DND-41 (cell line): ENCODE data around the gene PIK3C2B.

ENCODE experiments used
- EZH2 ChIP-seq: IDR thresholded peaks from 3 replicates; pipeline ENCODE4 v1.6.1; 2012; ENCODE audit warnings: borderline replicate concordance, low read depth, mild to moderate bottlenecking, moderate library complexity, low read length, inconsistent platforms; ENCODE audit not compliant: severe bottlenecking
- TF ChIP-seq, protein P1 (sequence below): IDR thresholded peaks from 2 replicates; pipeline ENCODE4 v1.5.1; 2012; ENCODE audit warnings: borderline replicate concordance, low read length, moderate library complexity, mild to moderate bottlenecking; ENCODE audit not compliant: poor library complexity, severe bottlenecking; ENCODE audit errors: extremely low read depth

- TF ChIP-seq, protein P1, sequence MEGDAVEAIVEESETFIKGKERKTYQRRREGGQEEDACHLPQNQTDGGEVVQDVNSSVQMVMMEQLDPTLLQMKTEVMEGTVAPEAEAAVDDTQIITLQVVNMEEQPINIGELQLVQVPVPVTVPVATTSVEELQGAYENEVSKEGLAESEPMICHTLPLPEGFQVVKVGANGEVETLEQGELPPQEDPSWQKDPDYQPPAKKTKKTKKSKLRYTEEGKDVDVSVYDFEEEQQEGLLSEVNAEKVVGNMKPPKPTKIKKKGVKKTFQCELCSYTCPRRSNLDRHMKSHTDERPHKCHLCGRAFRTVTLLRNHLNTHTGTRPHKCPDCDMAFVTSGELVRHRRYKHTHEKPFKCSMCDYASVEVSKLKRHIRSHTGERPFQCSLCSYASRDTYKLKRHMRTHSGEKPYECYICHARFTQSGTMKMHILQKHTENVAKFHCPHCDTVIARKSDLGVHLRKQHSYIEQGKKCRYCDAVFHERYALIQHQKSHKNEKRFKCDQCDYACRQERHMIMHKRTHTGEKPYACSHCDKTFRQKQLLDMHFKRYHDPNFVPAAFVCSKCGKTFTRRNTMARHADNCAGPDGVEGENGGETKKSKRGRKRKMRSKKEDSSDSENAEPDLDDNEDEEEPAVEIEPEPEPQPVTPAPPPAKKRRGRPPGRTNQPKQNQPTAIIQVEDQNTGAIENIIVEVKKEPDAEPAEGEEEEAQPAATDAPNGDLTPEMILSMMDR: no peak
- no peak for TF ChIP-seq EZH2
Measured at GRCh38 chr1:204503913-204504519, 9.4 kb upstream of the PIK3C2B start.
